GM18951 (cell line): ENCODE data around the gene STX10.
A peak's percentile ranks its signal among the peaks of the same experiment; 100 is the strongest.

Source experiments
- POLR2A ChIP-seq: IDR thresholded peaks from 4 replicates; pipeline ENCODE4 v1.6.1; 2011; ENCODE audit warnings: mild to moderate bottlenecking; ENCODE audit not compliant: insufficient read length, insufficient read depth; ENCODE audit errors: extremely low read depth
- in situ Hi-C: fragments of 300-500 bp; cut with MboI; formaldehyde crosslinking; loops from one replicate; pipeline ENCODE4 v1.12.0; 2022; ENCODE audit warnings: low sequenced_read_pairs, mixed read lengths, inconsistent platforms; ENCODE audit not compliant: unreplicated experiment

Gene STX10

GRCh38 chr19:13110099-13110610 is 40.0 kb downstream of the STX10 start:
- in situ Hi-C loops, result no loop called here
- no peak for TF ChIP-seq POLR2A

- no peak for TF ChIP-seq POLR2A
- in situ Hi-C loops, result no loop called here
These were observed 40.6 kb downstream of the STX10 start for GRCh38 chr19:13109361-13110098.

- peak; percentile 46 for TF ChIP-seq POLR2A
- in situ Hi-C loops, result no loop called here
These were observed 45.1 kb downstream of the STX10 start for GRCh38 chr19:13104848-13105711.

- peak; percentile 66 for TF ChIP-seq POLR2A
- in situ Hi-C loops, result no loop called here
These were observed 45.8 kb downstream of the STX10 start for GRCh38 chr19:13104360-13104847.

- in situ Hi-C loops, result no loop called here
- TF ChIP-seq POLR2A, result no peak
These were observed 46.4 kb downstream of the STX10 start for GRCh38 chr19:13103581-13104359.

GRCh38 chr19:13102666-13103580 is 47.3 kb downstream of the STX10 start, which contains the start of gene LYL1:
TSS of gene LYL1 (minus strand) at chr19:13102858. CDS start at chr19:13101171, 1,687 bp downstream.
- in situ Hi-C loops, result no loop called here
- TF ChIP-seq POLR2A, result peak; percentile 68

GRCh38 chr19:13102416-13102665 is 47.8 kb downstream of the STX10 start:
- no peak for TF ChIP-seq POLR2A
- in situ Hi-C loops, result no loop called here

GRCh38 chr19:13101590-13102415 is 48.4 kb downstream of the STX10 start:
- in situ Hi-C loops, result no loop called here
- TF ChIP-seq POLR2A, result no peak

- no peak for TF ChIP-seq POLR2A
- in situ Hi-C loops, result no loop called here
These were observed 49.2 kb downstream of the STX10 start for GRCh38 chr19:13100841-13101589.

GRCh38 chr19:13100031-13100588 is 50.1 kb downstream of the STX10 start:
- TF ChIP-seq POLR2A, result no peak
- in situ Hi-C loops, result no loop called here

GRCh38 chr19:13099073-13099999 is 50.8 kb downstream of the STX10 start:
- in situ Hi-C loops, result no loop called here

More at GRCh38 chr19:13099073-13099999, 50.8 kb downstream of the STX10 start:
- TF ChIP-seq POLR2A, result peak; percentile 45
